Measurements from ENCODE around the gene CEP44.

CEP44 gene

DNA sequence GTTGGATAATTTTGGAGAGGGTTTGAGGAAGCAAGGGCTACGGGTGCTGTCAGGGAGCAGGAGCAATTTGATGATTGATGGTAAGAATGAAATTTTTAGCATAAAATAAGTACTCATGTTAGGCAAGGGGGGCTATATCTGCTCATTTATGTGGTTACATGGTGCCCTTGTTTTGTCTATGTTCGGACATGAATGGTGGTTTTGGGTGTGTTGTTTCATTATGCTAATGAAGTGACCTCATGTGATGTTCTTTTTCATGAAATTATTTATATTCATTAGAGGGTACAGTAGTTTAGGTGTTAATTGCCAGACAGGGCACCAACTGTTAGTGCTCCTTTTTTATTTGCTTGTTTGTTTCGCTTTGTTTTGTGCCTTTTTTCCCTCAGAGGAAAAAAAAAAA is 29.3 kb downstream of the CEP44 start:
- peaks cover 18% of the 10 kb centered on the region; the same call in 1 of the 2 replicates for H3K36me3 ChIP-seq (ENCODE audit: insufficient read depth, low read length)
- no peak for DNase-seq
- H3K9ac ChIP-seq (ENCODE audit: low read depth, low read length), result no peak overlapping the region
- H3K27ac ChIP-seq (ENCODE audit: low read length), result no peak overlapping the region
- no peaks in the 10 kb centered on the region for H3K4me1 ChIP-seq (ENCODE audit: insufficient read depth, low read length)
- H3K4me3 ChIP-seq (ENCODE audit: low read depth in 1 of 2, low read length in 2 of 2), result no peak overlapping the region
- no peaks in the 10 kb centered on the region for H3K9me3 ChIP-seq (ENCODE audit: insufficient read depth, low read length, severe bottlenecking)
- TF ChIP-seq EZH2 (IDR thresholded peaks at IDR 0.05; ENCODE audit: borderline replicate concordance, low read depth, low read length, severe bottlenecking), result no peak
- TF ChIP-seq, protein P1, sequence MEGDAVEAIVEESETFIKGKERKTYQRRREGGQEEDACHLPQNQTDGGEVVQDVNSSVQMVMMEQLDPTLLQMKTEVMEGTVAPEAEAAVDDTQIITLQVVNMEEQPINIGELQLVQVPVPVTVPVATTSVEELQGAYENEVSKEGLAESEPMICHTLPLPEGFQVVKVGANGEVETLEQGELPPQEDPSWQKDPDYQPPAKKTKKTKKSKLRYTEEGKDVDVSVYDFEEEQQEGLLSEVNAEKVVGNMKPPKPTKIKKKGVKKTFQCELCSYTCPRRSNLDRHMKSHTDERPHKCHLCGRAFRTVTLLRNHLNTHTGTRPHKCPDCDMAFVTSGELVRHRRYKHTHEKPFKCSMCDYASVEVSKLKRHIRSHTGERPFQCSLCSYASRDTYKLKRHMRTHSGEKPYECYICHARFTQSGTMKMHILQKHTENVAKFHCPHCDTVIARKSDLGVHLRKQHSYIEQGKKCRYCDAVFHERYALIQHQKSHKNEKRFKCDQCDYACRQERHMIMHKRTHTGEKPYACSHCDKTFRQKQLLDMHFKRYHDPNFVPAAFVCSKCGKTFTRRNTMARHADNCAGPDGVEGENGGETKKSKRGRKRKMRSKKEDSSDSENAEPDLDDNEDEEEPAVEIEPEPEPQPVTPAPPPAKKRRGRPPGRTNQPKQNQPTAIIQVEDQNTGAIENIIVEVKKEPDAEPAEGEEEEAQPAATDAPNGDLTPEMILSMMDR (IDR thresholded peaks at IDR 0.05; ENCODE audit: borderline replicate concordance, extremely low read depth, low read length, poor library complexity, severe bottlenecking), result no peak
- no peak overlapping the region for H2AFZ ChIP-seq (ENCODE audit: low read depth, low read length)
- ATAC-seq (ENCODE audit: insufficient read depth, low read depth), result no peak
- no peaks in the 10 kb centered on the region for H3K79me2 ChIP-seq (ENCODE audit: insufficient read depth, low read length)
- H3K4me2 ChIP-seq (ENCODE audit: insufficient read depth, low read length), result no peak overlapping the region
- no peaks in the 10 kb centered on the region for H3K27me3 ChIP-seq (ENCODE audit: insufficient read depth, low read length, poor library complexity)
- H4K20me1 ChIP-seq (ENCODE audit: insufficient read depth, low read length), result no peaks in the 10 kb centered on the region

DNA sequence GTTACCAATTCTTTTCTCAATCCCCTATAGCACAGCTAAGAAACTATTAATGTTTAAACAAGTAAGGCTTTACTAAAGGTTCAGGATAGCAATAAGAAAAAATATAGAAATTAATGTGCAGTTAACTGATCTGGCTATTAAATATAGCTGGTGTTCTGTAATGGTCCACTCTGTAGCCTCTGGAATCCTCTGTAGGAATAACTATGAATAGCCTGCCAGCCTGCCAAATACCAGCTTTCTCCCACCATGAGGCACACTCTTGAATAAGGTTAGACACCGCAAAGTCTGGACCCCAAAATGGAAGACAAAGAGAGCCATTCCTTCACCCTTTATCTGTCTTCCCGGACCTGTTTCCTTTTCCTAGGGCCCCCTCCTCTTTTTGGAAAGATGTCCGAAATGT is 30.6 kb downstream of the CEP44 start:
- H3K4me2 ChIP-seq (ENCODE audit: insufficient read depth, low read length), result no peak overlapping the region
- TF ChIP-seq EZH2 (IDR thresholded peaks at IDR 0.05; ENCODE audit: borderline replicate concordance, low read depth, low read length, severe bottlenecking), result no peak
- TF ChIP-seq, protein P1 (IDR thresholded peaks at IDR 0.05; ENCODE audit: borderline replicate concordance, extremely low read depth, low read length, poor library complexity, severe bottlenecking), result no peak
- no peaks in the 10 kb centered on the region for H4K20me1 ChIP-seq (ENCODE audit: insufficient read depth, low read length)
- DNase-seq (no peak), ATAC-seq (ENCODE audit: insufficient read depth, low read depth) (no peak)
- no peaks in the 10 kb centered on the region for H3K4me1 ChIP-seq (ENCODE audit: insufficient read depth, low read length)
- no peaks in the 10 kb centered on the region for H3K9me3 ChIP-seq (ENCODE audit: insufficient read depth, low read length, severe bottlenecking)
- H3K27ac ChIP-seq (ENCODE audit: low read length), result no peak overlapping the region
- peaks cover 22% of the 10 kb centered on the region; the same call in 1 of the 2 replicates for H3K36me3 ChIP-seq (ENCODE audit: insufficient read depth, low read length)
- no peak overlapping the region for H3K4me3 ChIP-seq (ENCODE audit: low read depth in 1 of 2, low read length in 2 of 2)
- no peak overlapping the region for H2AFZ ChIP-seq (ENCODE audit: low read depth, low read length)
- H3K79me2 ChIP-seq (ENCODE audit: insufficient read depth, low read length), result no peaks in the 10 kb centered on the region
- no peak overlapping the region for H3K9ac ChIP-seq (ENCODE audit: low read depth, low read length)
- H3K27me3 ChIP-seq (ENCODE audit: insufficient read depth, low read length, poor library complexity), result no peaks in the 10 kb centered on the region

- ATAC-seq (ENCODE audit: insufficient read depth, low read depth) (no peak), DNase-seq (no peak)
- H2AFZ ChIP-seq (ENCODE audit: low read depth, low read length), result no peak overlapping the region
- H3K9ac ChIP-seq (ENCODE audit: low read depth, low read length), result no peak overlapping the region
- no peak overlapping the region for H3K4me3 ChIP-seq (ENCODE audit: low read depth in 1 of 2, low read length in 2 of 2)
- H3K9me3 ChIP-seq (ENCODE audit: insufficient read depth, low read length, severe bottlenecking), result no peaks in the 10 kb centered on the region
- no peaks in the 10 kb centered on the region for H3K27me3 ChIP-seq (ENCODE audit: insufficient read depth, low read length, poor library complexity)
- peaks cover 25% of the 10 kb centered on the region; the same call in 1 of the 2 replicates for H3K36me3 ChIP-seq (ENCODE audit: insufficient read depth, low read length)
- H3K4me1 ChIP-seq (ENCODE audit: insufficient read depth, low read length), result no peaks in the 10 kb centered on the region
- no peak overlapping the region for H3K4me2 ChIP-seq (ENCODE audit: insufficient read depth, low read length)
- no peaks in the 10 kb centered on the region for H4K20me1 ChIP-seq (ENCODE audit: insufficient read depth, low read length)
- H3K79me2 ChIP-seq (ENCODE audit: insufficient read depth, low read length), result no peaks in the 10 kb centered on the region
- no peak overlapping the region for H3K27ac ChIP-seq (ENCODE audit: low read length)
- no peak for TF ChIP-seq EZH2 (IDR thresholded peaks at IDR 0.05; ENCODE audit: borderline replicate concordance, low read depth, low read length, severe bottlenecking)
- TF ChIP-seq, protein P1 (IDR thresholded peaks at IDR 0.05; ENCODE audit: borderline replicate concordance, extremely low read depth, low read length, poor library complexity, severe bottlenecking), result no peak
Observed at GRCh38 chr4:174314770-174315169, 31.1 kb downstream of the CEP44 start.

GRCh38 chr4:174316546-174316945 is 32.8 kb downstream of the CEP44 start:
- ATAC-seq (ENCODE audit: insufficient read depth, low read depth) (no peak), DNase-seq (no peak)
- H3K27me3 ChIP-seq (ENCODE audit: insufficient read depth, low read length, poor library complexity), result no peaks in the 10 kb centered on the region
- H3K4me2 ChIP-seq (ENCODE audit: insufficient read depth, low read length), result no peak overlapping the region
- TF ChIP-seq EZH2 (IDR thresholded peaks at IDR 0.05; ENCODE audit: borderline replicate concordance, low read depth, low read length, severe bottlenecking), result no peak
- TF ChIP-seq, protein P1 (IDR thresholded peaks at IDR 0.05; ENCODE audit: borderline replicate concordance, extremely low read depth, low read length, poor library complexity, severe bottlenecking), result no peak
- no peaks in the 10 kb centered on the region for H3K79me2 ChIP-seq (ENCODE audit: insufficient read depth, low read length)
- H3K4me1 ChIP-seq (ENCODE audit: insufficient read depth, low read length), result no peaks in the 10 kb centered on the region
- H3K36me3 ChIP-seq (ENCODE audit: insufficient read depth, low read length), result peaks cover 28% of the 10 kb centered on the region; the same call in 1 of the 2 replicates
- no peak overlapping the region for H2AFZ ChIP-seq (ENCODE audit: low read depth, low read length)
- no peak overlapping the region for H3K4me3 ChIP-seq (ENCODE audit: low read depth in 1 of 2, low read length in 2 of 2)
- no peaks in the 10 kb centered on the region for H3K9me3 ChIP-seq (ENCODE audit: insufficient read depth, low read length, severe bottlenecking)
- no peak overlapping the region for H3K9ac ChIP-seq (ENCODE audit: low read depth, low read length)
- no peaks in the 10 kb centered on the region for H4K20me1 ChIP-seq (ENCODE audit: insufficient read depth, low read length)
- no peak overlapping the region for H3K27ac ChIP-seq (ENCODE audit: low read length)

Data from DND-41 (cell line).